ENCODE measurements around the gene EWSR1.

The EWSR1 gene

DNA sequence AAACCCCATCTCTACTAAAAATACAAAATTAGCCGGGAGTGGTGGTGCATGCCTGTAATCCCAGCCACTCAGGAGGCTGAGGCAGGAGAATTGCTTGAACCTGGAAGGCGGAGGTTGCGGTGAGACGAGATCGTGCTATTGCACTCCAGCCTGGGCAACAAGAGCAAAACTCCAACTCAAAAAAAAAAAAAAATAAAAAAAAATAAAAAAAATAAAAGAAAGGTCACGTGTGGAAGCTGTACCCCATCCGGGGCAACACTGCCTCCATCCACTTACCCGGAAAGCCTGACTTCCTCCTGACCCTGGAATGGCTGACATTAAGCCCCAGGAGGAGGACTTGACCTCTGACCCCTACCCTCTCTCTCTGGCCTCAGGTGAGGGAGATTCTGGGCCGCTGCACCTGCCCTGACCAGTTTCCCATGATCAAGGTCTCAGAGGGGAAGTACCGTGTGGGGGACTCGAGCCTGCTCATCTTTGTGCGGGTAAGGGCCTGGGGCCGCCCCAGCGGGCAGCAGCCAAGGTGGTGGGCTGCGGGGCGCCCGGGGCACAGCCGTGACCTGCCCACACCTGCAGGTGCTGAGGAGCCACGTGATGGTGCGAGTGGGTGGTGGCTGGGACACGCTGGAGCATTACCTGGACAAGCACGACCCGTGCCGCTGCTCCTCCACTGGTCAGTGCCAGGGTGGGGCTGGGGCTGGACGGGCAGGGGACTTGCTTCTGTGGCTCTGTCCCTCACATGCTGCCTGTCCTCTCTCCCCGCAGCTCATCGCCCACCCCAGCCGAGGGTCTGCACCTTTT lies 42.2 kb downstream of the EWSR1 start:
- Histone ChIP-seq H3K9me3 (ENCODE audit: control extremely low read depth in 1 of 5, control insufficient read depth in 4 of 5, insufficient read depth in 2 of 5, low read depth in 1 of 5, low read length in 4 of 5) (no peaks in the 10 kb centered on the region), H3K4me3 (ENCODE audit: control insufficient read depth in 1 of 7, extremely low read depth in 1 of 7, insufficient read depth in 4 of 7, low read depth in 2 of 7, low read length in 6 of 7) (peak overlapping the region in 1 of 7 experiments; percentile 42), H3K4me1 (ENCODE audit: control extremely low read depth in 1 of 4, control insufficient read depth in 4 of 4, insufficient read depth in 4 of 4, low read length in 3 of 4) (peaks cover 0 to 81% (median 67%) of the 10 kb centered on the region in 4 experiments), H3K36me3 (ENCODE audit: control insufficient read depth in 4 of 4, insufficient read depth in 4 of 4, low read length in 3 of 4) (no peaks in the 10 kb centered on the region), H3K27ac (ENCODE audit: insufficient read depth in 1 of 2, low read depth in 1 of 2, low read length in 2 of 2, poor library complexity in 1 of 2, severe bottlenecking in 2 of 2) (no peak overlapping the region), H3K27me3 (replicated peaks in 2 of 5; ENCODE audit: control insufficient read depth in 4 of 5, insufficient read depth in 5 of 5, low read length in 4 of 5) (peaks cover 0 to 40% (median 20%) of the 10 kb centered on the region in 5 experiments)
- WGBS (ENCODE audit: insufficient coverage) = 82% methylated on average over 21 of the region's 28 CpGs
- POLR2A ChIA-PET = no interaction called here
- DNase-seq = peak in 1 of 3 donors; percentile 40
- CTCF ChIA-PET = interaction anchor here (1.2 to 1.6 kb wide), 2 partner anchors 10 to 44 kb away, joined by 3 to 10 read pairs; no protein-coding TSS in a partner anchor

DNA sequence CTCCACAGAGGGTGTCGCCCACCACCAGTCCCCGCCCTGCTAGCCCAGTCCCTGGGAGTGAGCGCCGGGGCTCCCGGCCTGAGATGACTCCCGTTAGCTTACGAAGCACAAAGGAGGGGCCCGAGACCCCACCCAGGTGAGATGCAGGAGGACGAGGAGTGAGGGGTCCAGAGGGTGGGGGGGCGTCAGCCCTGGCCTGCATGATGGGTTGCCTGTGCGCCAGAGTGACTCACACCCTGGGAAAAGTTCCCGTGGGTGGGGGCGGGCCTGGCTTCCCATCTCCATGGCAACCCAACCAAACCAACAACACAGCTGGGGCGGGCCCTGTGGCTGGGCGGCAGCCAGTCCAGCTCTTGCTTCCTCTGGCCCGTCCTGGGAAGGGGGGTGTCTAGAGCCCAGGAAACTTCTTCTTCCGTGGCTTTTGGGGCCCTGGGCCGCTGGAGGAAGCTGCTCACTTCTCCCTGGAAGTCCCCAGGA lies 42.8 kb downstream of the EWSR1 start:
- Histone ChIP-seq H3K36me3 (ENCODE audit: control insufficient read depth in 4 of 4, insufficient read depth in 4 of 4, low read length in 3 of 4) (no peaks in the 10 kb centered on the region), H3K9me3 (ENCODE audit: control extremely low read depth in 1 of 5, control insufficient read depth in 4 of 5, insufficient read depth in 2 of 5, low read depth in 1 of 5, low read length in 4 of 5) (no peaks in the 10 kb centered on the region), H3K4me1 (ENCODE audit: control extremely low read depth in 1 of 4, control insufficient read depth in 4 of 4, insufficient read depth in 4 of 4, low read length in 3 of 4) (peaks cover 0 to 81% (median 69%) of the 10 kb centered on the region in 4 experiments), H3K27ac (ENCODE audit: insufficient read depth in 1 of 2, low read depth in 1 of 2, low read length in 2 of 2, poor library complexity in 1 of 2, severe bottlenecking in 2 of 2) (no peak overlapping the region), H3K4me3 (ENCODE audit: control insufficient read depth in 1 of 7, extremely low read depth in 1 of 7, insufficient read depth in 4 of 7, low read depth in 2 of 7, low read length in 6 of 7) (peak overlapping the region in 2 of 7 experiments; percentile 19 to 42), H3K27me3 (replicated peaks in 2 of 5; ENCODE audit: control insufficient read depth in 4 of 5, insufficient read depth in 5 of 5, low read length in 4 of 5) (peaks cover 0 to 46% (median 20%) of the 10 kb centered on the region in 5 experiments)
- DNase-seq = peak; percentile 90 to 96 (median 95)
- ChIA-PET POLR2A (interaction anchor here (1.2 kb wide), 1 partner anchor 10 kb away, joined by 4 read pairs; no protein-coding TSS in a partner anchor), CTCF (interaction anchor here (1.2 to 1.6 kb wide), 3 partner anchors 10 to 48 kb away, joined by 3 to 10 read pairs (median 3); no protein-coding TSS in a partner anchor)
- 13% methylated on average over 17 of the region's 18 CpGs for WGBS (ENCODE audit: insufficient coverage)

DNA sequence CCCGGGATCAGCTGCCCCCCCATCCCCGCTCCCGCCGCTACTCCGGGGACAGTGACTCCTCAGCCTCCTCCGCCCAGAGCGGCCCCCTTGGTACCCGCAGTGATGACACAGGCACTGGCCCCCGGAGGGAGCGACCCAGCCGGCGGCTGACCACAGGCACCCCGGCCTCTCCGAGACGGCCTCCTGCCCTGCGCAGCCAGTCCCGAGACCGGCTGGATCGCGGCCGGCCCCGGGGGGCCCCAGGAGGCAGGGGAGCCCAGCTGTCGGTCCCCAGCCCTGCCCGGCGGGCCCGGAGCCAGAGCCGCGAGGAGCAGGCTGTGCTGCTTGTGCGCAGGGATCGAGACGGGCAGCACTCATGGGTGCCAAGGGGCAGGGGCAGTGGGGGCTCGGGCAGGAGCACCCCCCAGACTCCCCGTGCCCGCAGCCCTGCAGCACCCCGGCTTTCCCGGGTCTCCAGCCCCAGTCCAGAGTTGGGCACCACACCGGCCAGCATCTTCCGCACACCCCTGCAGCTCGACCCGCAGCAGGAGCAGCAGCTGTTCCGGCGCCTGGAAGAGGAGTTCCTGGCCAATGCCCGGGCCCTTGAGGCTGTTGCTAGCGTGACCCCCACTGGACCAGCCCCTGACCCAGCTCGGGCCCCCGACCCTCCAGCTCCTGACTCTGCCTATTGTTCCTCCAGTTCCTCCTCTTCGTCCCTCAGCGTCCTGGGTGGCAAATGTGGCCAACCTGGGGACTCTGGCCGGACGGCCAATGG lies 43.6 kb downstream of the EWSR1 start:
- no peaks in the 10 kb centered on the region for H3K36me3 ChIP-seq (ENCODE audit: control insufficient read depth in 4 of 4, insufficient read depth in 4 of 4, low read length in 3 of 4)
- peaks cover 0 to 76% (median 62%) of the 10 kb centered on the region in 4 experiments for H3K4me1 ChIP-seq (ENCODE audit: control extremely low read depth in 1 of 4, control insufficient read depth in 4 of 4, insufficient read depth in 4 of 4, low read length in 3 of 4)
- H3K27me3 ChIP-seq (replicated peaks in 2 of 5; ENCODE audit: control insufficient read depth in 4 of 5, insufficient read depth in 5 of 5, low read length in 4 of 5) = peaks cover 0 to 54% (median 24%) of the 10 kb centered on the region in 5 experiments
- no peak overlapping the region for H3K27ac ChIP-seq (ENCODE audit: insufficient read depth in 1 of 2, low read depth in 1 of 2, low read length in 2 of 2, poor library complexity in 1 of 2, severe bottlenecking in 2 of 2)
- DNase-seq = no peak
- no peaks in the 10 kb centered on the region for H3K9me3 ChIP-seq (ENCODE audit: control extremely low read depth in 1 of 5, control insufficient read depth in 4 of 5, insufficient read depth in 2 of 5, low read depth in 1 of 5, low read length in 4 of 5)
- peak overlapping the region in 1 of 7 experiments; percentile 19 for H3K4me3 ChIP-seq (ENCODE audit: control insufficient read depth in 1 of 7, extremely low read depth in 1 of 7, insufficient read depth in 4 of 7, low read depth in 2 of 7, low read length in 6 of 7)
- 85% methylated on average over 46 of the region's 50 CpGs for WGBS (ENCODE audit: insufficient coverage)
- CTCF ChIA-PET = interaction anchor here (1.0 to 1.6 kb wide), 5 partner anchors 9 to 212 kb away, joined by 3 to 10 read pairs (median 3); no protein-coding TSS in a partner anchor
- POLR2A ChIA-PET = interaction anchor here (1.2 to 2.4 kb wide), 2 partner anchors 8 to 11 kb away, joined by 4 to 9 read pairs; no protein-coding TSS in a partner anchor

DNA sequence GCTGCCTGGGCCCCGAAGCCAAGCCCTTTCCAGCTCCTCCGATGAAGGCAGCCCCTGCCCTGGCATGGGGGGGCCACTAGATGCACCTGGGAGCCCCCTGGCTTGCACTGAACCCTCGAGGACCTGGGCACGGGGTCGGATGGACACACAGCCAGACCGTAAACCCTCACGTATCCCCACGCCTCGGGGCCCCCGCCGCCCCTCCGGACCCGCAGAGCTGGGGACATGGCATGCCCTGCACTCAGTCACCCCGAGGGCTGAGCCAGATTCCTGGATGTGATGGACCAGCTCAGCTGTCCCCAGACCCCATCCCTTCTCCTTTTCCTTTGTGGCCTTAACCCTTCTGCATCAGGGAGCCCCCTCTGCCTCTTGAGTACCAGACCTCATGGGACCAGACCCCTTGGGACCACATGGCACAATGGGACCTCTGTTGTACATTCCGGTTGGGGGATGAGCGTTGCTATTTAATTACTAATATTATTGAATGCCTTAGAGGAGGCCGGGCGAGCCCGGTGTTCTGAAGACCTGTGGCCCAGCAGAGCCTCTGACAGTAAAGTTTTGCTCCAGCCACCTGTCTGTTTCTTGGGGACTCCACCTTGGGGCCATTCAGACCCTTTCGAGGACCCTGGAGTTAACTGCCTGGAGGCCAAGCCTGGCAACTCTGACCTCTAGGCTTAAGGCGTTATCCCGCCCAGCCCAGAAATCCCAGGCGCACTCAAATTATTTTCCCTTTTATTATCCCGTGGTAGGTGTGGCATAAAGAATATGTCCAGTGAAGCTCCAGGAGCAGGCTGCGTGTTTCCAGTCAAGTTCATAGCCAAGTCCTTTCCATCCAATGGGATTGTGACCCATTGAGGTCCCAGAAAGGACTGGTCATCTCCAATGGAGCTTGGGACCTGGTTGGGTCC lies 44.4 kb downstream of the EWSR1 start:
- 95% methylated on average over 18 of the region's 25 CpGs for WGBS (ENCODE audit: insufficient coverage)
- Histone ChIP-seq H3K36me3 (ENCODE audit: control insufficient read depth in 4 of 4, insufficient read depth in 4 of 4, low read length in 3 of 4) (no peaks in the 10 kb centered on the region), H3K9me3 (ENCODE audit: control extremely low read depth in 1 of 5, control insufficient read depth in 4 of 5, insufficient read depth in 2 of 5, low read depth in 1 of 5, low read length in 4 of 5) (no peaks in the 10 kb centered on the region), H3K4me3 (ENCODE audit: control insufficient read depth in 1 of 7, extremely low read depth in 1 of 7, insufficient read depth in 4 of 7, low read depth in 2 of 7, low read length in 6 of 7) (no peak overlapping the region), H3K27me3 (replicated peaks in 2 of 5; ENCODE audit: control insufficient read depth in 4 of 5, insufficient read depth in 5 of 5, low read length in 4 of 5) (peaks cover 0 to 57% (median 24%) of the 10 kb centered on the region in 5 experiments), H3K27ac (ENCODE audit: insufficient read depth in 1 of 2, low read depth in 1 of 2, low read length in 2 of 2, poor library complexity in 1 of 2, severe bottlenecking in 2 of 2) (no peak overlapping the region), H3K4me1 (ENCODE audit: control extremely low read depth in 1 of 4, control insufficient read depth in 4 of 4, insufficient read depth in 4 of 4, low read length in 3 of 4) (peaks cover 0 to 70% (median 56%) of the 10 kb centered on the region in 4 experiments)
- no peak for DNase-seq
- POLR2A ChIA-PET = interaction anchor here (1.2 to 2.4 kb wide), 2 partner anchors 9 to 12 kb away, joined by 4 to 9 read pairs; no protein-coding TSS in a partner anchor
- CTCF ChIA-PET = interaction anchor here (1.0 to 2.5 kb wide), 8 partner anchors 8 to 212 kb away, joined by 3 to 19 read pairs (median 3); no protein-coding TSS in a partner anchor

DNA sequence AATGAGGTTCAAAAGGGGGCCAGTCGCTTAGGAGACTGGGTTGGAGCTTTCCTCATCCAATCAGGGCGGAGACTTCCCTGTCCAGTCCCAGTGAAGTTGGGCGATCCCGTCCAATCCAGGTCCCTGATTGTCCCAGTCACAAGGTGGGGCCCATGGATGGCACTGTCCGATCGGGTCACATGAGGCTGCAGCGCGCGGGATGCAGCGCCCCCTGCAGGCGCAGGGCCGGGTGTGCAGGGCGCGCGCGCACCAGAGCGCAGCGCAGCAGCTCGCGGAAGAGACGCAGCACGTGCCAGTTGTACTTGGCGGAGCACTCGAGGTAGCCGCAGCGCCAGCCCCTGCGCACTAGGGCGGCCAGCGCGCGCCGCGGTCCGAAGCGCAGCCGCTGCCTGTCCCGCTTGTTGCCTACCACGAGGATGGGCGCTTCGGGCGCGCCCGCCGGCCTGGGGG lies 45.1 kb downstream of the EWSR1 start:
- Histone ChIP-seq H3K9me3 (ENCODE audit: control extremely low read depth in 1 of 5, control insufficient read depth in 4 of 5, insufficient read depth in 2 of 5, low read depth in 1 of 5, low read length in 4 of 5) (no peaks in the 10 kb centered on the region), H3K27me3 (replicated peaks in 2 of 5; ENCODE audit: control insufficient read depth in 4 of 5, insufficient read depth in 5 of 5, low read length in 4 of 5) (peaks cover 0 to 57% (median 24%) of the 10 kb centered on the region in 5 experiments), H3K4me1 (ENCODE audit: control extremely low read depth in 1 of 4, control insufficient read depth in 4 of 4, insufficient read depth in 4 of 4, low read length in 3 of 4) (peaks cover 0 to 69% (median 54%) of the 10 kb centered on the region in 4 experiments), H3K36me3 (ENCODE audit: control insufficient read depth in 4 of 4, insufficient read depth in 4 of 4, low read length in 3 of 4) (no peaks in the 10 kb centered on the region), H3K4me3 (ENCODE audit: control insufficient read depth in 1 of 7, extremely low read depth in 1 of 7, insufficient read depth in 4 of 7, low read depth in 2 of 7, low read length in 6 of 7) (no peak overlapping the region), H3K27ac (ENCODE audit: insufficient read depth in 1 of 2, low read depth in 1 of 2, low read length in 2 of 2, poor library complexity in 1 of 2, severe bottlenecking in 2 of 2) (no peak overlapping the region)
- peak; percentile 56 to 81 (median 81) for DNase-seq
- WGBS (ENCODE audit: insufficient coverage) = 15% methylated on average over 44 of the region's 44 CpGs
- ChIA-PET POLR2A (interaction anchor here (2.4 kb wide), 1 partner anchor 10 kb away, joined by 9 read pairs; no protein-coding TSS in a partner anchor), CTCF (interaction anchor here (1.0 to 2.5 kb wide), 6 partner anchors 10 to 51 kb away, joined by 3 to 19 read pairs (median 4); no protein-coding TSS in a partner anchor)
